PFSK-1 (cell line): ENCODE measurements around the gene WNK2.

ENCODE experiments used
- FOXP2 ChIP-seq: optimal IDR thresholded peaks from 2 replicates; pipeline ENCODE3; 2011; ENCODE audit warnings: borderline replicate concordance, control low read depth, inconsistent platforms; ENCODE audit not compliant: insufficient read depth; ENCODE audit errors: extremely low read length, extremely low read depth
- POLR2AphosphoS5 ChIP-seq: IDR thresholded peaks from 2 replicates; pipeline ENCODE4 v1.6.1; 2012; ENCODE audit warnings: low read depth, mild to moderate bottlenecking, control low read depth, low read length, moderate library complexity
- REST ChIP-seq, 2 experiments: IDR thresholded peaks; 2 replicates each; pipeline versions ENCODE4 v1.6.1 to v1.8.0; 2011 to 2012; ENCODE audit warnings: low read depth in 2 of 2, low read length in 2 of 2, control low read depth in 1 of 2, inconsistent platforms in 1 of 2, mild to moderate bottlenecking in 1 of 2, moderate library complexity in 1 of 2; ENCODE audit not compliant: insufficient read depth in 1 of 2
- SIN3A ChIP-seq: IDR thresholded peaks from 2 replicates; pipeline ENCODE4 v1.6.1; 2012; ENCODE audit warnings: mild to moderate bottlenecking, low read length, moderate library complexity, borderline replicate concordance; ENCODE audit not compliant: insufficient read depth
- TAF1 ChIP-seq: IDR thresholded peaks from 2 replicates; pipeline ENCODE4 v1.6.1; 2012; ENCODE audit warnings: low read length, control low read depth, borderline replicate concordance; ENCODE audit not compliant: insufficient read depth

Gene WNK2

GRCh38 chr9:93278144-93278543 is 94.2 kb downstream of the WNK2 start:
- TF ChIP-seq POLR2AphosphoS5 (0 out of 2 replicates have a peak, but pooled peaks have one; percentile 37), FOXP2 (no peak)

- TF ChIP-seq SIN3A (no peak), TAF1 (no peak), POLR2AphosphoS5 (no peak), FOXP2 (no peak), REST (IDR thresholded peaks at IDR 0.05; ENCODE audit: insufficient read depth in 1 of 2, low read depth in 2 of 2, low read length in 2 of 2) (no peak)
These were observed 96.8 kb downstream of the WNK2 start for GRCh38 chr9:93280661-93281259.

- no peak for TF ChIP-seq REST (IDR thresholded peaks at IDR 0.05; ENCODE audit: insufficient read depth in 1 of 2, low read depth in 2 of 2, low read length in 2 of 2)
- no peak for TF ChIP-seq TAF1
- no peak for TF ChIP-seq SIN3A
- TF ChIP-seq POLR2AphosphoS5, result no peak; the same call in 1 of the 2 replicates
- no peak for TF ChIP-seq FOXP2
These were observed 102.6 kb downstream of the WNK2 start for GRCh38 chr9:93286252-93287188.

DNA sequence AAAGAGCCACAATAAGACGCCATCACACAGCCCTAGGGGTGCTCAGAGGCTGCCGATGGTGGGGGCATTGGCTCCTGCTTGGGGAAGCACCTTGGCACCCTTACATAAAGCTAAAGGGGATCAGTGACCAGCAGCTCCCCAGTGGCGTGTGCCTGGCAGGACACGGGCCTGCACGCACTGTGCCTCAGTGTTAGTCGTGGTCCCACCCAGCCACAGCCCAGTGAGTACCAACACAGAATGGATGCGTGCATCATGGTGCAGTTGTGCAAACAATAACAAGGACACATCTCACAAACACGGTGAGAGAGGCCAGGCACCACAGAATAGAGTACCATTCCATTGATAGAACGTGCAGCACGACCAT is 103.2 kb downstream of the WNK2 start:
- TF ChIP-seq REST (IDR thresholded peaks at IDR 0.05; ENCODE audit: insufficient read depth in 1 of 2, low read depth in 2 of 2, low read length in 2 of 2) (no peak), FOXP2 (no peak), SIN3A (no peak), TAF1 (no peak), POLR2AphosphoS5 (no peak)

DNA sequence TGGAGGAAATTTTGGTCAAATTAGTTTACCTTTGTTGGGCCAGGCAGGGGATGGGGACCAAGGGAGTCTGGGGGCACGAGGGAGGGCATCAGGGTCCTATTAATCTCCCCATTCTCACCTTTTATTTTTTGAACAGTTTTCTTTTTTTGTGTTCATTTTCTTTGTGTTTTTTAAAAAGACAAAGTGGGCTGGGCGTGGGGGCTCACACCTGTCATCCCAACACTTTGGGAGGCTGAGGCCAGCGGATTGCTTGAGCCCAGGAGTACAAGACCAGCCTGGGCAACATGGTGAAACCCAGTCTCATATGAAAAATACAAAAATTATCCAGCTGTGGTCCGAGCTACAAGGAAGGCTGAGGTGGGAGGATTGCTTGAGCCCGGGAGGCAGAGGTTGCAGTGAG is 103.7 kb downstream of the WNK2 start:
- TF ChIP-seq REST (IDR thresholded peaks at IDR 0.05; ENCODE audit: insufficient read depth in 1 of 2, low read depth in 2 of 2, low read length in 2 of 2) (no peak), POLR2AphosphoS5 (no peak), TAF1 (no peak), FOXP2 (no peak), SIN3A (no peak)
